ENCODE data around the gene CHRDL2.
"Not testable (repeated sequence)": the region's sequence is repeated elsewhere in the genome, so short reads cannot be mapped to it uniquely, and the experiment has no call there.

The CHRDL2 gene, protein sequence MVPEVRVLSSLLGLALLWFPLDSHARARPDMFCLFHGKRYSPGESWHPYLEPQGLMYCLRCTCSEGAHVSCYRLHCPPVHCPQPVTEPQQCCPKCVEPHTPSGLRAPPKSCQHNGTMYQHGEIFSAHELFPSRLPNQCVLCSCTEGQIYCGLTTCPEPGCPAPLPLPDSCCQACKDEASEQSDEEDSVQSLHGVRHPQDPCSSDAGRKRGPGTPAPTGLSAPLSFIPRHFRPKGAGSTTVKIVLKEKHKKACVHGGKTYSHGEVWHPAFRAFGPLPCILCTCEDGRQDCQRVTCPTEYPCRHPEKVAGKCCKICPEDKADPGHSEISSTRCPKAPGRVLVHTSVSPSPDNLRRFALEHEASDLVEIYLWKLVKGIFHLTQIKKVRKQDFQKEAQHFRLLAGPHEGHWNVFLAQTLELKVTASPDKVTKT

DNA sequence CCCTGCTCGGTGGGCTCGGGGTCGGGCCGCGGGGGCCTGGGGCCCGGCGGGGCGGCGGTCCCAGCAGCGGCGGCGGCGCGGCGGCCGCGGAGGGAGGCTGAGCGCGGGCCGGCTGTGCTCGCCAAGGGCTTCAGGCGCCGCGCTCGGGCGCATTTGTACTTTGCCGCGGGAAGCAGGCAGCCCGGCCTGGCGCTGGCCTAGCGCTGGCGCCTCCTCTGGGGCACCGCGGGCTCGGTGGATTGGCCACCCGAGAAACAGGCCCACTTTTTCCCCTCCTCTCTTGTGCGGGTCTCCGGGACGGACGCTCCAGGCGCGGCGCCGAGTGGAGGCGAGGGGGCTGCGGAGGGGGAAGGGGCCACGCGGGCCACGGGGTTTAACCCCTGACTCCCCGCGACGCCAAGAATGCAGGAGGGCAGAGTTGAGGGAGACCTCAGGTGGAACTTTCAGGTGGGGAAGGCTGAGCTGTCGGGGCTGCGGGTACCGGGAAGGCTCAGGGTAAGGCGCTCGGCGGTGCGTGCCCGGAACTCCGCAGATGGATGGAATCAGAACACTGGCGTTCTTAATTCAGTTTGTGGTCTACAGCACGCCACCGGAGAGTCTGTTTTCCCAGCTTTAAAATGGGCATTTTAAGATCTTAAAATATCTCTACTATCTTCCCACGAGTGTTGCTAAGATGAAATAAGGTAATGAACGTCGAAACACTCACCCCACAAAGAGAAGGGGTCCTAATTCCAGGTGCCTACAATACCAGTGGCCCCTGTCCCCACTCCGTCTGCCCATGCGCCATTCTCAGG is at the start of gene CHRDL2:
TSS of gene CHRDL2 (minus strand) at position 126 of the 794 bp plus-strand sequence. CDS start 538 bp downstream, outside the sequence.
- no peak for DNase-seq

DNA sequence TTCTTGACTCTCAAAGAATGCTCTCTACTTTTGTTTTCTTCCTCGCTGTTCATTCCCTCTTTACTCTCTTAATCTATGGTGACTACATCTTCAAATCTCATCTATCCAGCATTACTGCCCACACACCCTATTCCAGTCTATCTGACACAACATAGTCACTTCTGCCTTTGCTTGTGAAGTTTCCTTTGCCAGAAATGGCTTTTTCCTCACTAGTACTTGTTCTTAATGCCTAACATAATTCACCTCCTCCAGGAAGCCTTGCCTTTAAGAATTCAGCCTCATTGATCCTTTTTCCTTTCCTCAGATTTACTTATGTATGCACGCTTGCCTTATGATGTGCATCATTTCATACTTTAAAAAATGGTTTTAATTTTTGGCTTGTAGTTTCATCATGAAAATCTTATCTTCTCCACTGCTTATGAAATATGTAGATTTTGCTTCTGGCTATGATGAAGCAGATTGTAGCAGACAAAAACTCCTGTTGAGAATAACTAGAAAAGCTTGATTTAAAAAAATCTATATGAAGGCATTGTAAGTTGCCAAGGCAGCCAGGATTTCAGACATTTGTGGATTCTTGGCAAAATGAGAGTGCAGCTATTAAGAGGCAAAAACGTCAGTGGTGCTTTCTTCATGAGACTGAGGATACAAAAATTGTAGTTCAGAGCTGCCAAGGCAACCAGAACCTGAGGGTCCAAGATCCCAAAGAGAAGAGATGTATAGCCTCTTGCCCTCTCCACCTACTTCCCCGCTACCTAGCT is 49.2 kb upstream of the CHRDL2 start:
- DNase-seq, result no peak

DNA sequence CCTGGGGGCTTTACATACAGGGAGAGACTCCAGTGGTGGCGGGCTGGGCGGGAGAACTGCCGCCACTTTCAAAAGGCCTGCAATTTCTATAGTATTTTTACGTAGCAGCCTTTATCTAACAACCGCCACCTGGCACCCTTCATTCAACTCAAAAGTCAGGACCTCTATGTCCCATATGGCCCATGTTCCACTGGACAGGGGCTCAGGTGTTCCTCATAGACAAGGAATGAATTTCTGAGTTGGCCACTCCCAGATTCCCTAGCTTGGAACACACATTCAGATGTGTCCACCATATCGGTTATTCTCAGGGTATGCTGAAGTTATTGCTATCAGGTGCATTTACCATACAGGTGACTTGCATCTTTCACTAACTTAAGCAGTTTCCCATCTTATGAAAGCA is 47.4 kb upstream of the CHRDL2 start:
- no peak for DNase-seq

DNA sequence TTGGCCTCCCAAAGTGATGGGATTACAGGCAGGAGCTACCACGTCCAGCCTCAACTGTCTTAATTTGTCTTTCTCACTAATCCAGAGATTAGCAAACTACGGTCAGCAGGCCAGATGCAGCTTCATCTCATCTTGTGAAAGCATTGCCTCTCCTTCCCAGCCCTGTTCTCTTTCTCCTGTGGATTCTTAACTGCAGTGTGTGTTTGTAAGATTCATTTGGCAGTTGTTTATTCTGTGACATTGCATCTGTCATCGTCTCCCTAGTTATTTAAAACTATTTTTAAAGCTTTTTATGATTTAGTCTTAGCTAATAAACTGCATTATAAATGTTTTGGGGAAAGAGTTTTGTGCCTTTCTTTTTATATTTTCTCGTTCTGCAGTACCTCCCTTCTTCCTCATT is 46.7 kb upstream of the CHRDL2 start:
- no peak for DNase-seq

DNA sequence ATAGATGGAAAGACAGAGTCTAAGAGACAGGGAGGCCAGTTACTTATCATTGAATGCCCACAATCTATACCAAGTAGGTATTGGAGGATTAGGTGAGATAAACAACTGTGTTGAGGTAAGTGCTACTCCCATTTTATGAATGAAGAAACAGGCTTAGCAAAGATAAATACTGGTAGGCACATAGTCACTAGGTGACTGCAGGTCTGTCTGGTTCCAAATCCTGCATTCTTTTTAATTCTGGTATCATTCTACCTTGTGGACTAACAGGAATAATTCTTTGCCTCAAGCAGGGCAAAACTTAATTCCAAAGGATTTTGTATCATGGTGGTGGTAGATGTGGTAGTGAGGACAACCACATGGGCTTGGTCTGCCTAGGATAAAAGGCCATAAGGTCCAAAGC is 45.8 kb upstream of the CHRDL2 start:
- DNase-seq, result no peak

DNA sequence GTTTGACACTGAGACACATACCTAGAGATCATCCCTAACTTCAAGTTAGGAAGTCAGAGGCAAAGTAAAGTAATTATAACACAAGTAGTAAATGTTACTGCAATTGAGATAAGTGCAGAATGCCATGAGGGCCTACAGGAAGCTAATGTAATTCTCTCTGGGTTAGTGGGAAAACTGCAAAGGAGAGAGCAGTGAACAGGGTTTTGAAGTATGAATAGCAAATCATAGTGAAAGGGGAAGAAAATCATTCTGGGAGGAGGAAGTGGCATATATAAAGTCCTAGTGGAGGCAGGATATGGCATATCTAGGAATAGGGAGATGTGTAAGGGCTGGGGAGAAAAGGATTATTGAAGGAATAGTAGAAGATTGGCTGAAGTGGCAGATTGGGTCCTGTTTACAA is 45.3 kb upstream of the CHRDL2 start:
- DNase-seq, result no peak

DNA sequence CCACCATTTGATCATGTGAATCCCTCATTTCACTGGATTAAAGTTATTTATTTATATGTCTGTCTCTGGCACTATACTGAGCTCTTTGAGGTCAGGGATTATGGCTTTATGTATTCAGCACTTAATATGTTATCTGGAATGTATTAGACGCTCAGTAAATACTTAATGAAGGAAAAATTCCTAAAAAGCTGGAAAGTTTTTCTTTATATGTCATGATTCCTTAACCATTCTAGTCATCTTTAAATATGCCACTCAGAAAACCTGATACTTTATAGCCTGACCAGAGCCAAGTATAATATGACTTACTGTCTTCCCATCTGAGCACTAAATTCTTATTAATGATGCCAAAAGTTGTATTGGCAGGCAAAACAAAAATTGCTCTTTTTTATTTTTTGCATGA is 44.5 kb upstream of the CHRDL2 start:
- DNase-seq, result no peak

DNA sequence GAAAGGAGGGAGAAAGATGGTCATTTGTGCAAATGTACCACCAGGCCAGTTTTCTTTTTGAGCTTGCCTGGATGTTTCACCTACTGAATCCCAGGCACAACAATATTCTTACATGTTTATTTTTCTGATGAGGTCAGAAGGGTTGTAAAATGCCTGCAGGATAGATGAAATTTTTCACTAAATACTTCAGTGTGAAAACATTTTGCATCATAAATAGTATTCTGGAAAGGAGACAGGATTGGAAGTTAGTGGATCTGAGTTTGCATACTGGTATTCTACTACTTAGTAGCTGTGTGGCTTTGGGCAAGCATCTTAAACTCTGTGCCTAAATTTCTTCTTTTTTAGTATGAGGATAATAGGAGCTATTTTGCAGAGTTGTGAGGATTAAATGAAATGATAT is 42.2 kb upstream of the CHRDL2 start:
- no peak for DNase-seq

DNA sequence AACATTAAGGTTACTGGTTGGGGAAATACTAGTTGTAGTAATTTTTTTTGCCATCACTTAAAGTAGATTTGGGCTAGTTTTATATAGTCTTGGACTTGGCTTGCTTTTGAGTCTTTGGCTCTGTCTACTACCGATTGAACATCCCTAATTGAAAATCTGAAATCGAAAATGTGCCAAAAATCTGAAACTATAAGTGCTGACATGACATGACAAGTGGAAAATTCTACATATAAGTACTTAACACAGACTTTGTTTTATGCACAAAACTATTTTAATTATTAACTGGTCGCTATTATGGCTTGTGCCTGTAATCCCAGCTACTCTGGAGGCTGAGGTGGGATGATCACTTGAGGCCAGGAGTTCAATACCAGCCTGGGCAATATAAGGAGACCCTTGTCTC is 39.9 kb upstream of the CHRDL2 start:
- no peak for DNase-seq

DNA sequence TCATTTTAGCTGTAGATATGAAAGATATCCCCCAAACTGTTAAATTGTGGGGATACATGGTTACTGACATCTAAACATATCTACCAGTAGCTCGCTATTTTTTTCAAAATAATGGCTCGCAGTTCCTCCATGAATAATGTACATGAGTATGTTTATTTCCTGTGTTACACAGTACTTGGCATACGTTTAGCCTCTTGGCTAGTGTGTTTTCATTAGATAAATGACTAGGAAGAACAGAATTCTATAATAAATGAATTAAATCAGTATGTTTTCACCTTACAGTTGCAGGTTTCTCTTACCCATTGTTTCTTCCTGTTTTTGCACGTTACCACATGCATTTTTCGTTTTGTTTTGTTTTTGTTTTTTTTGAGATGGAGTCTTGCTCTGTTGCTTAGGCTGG is 39.2 kb upstream of the CHRDL2 start:
- no peak for DNase-seq

DNA sequence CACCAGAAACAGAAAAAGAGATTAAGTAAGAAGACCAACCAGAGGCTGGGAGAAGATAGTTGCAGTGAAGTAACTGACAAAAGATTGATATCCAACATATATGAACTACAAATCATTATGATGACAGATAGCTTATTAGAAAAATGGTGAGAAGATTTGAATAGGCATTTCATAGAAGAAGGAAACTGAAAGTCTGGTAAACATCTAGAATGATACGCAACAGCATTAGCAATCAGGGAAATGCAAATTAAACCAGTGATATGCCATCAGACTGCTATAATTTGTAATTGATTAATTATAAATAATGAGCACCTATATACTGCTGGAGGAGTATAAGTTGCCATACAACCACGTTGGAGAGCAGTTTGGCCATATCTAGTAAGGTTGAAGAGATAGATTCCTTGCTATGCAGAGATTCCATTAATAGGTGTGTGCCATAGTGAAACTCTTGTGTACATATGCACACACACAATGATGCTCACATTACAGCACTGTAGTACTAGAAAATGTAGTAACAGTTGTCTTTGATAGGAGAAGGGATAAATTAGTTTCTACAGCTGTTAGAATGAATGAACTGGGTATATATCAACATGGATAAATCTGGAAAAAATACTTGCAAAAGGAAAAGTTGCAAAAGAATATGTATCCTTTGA is 38.0 kb upstream of the CHRDL2 start:
- no peak for DNase-seq

DNA sequence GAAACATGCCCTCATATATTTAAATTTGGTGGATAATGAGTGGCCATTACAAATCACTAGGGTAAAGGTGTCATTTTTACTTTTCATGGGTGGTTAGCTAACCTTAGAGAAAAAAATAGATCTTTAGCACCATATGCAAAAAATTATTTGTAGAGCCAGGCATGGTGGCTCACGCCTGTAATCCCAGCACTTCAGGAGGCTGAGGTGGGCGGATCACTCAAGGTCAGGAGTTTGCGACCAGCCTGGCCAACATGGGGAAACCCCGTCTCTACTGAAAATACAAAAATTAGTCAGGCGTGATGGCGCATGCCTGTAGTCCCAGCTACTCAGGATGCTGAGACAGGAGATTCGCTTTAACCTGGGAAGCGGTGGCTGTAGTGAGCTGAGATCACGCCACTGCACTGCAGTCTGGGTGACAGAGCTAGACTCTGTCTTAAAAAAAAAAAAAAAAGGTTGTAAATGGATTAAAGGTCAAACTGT is 37.0 kb upstream of the CHRDL2 start:
- DNase-seq, result not testable (repeated sequence)

DNA sequence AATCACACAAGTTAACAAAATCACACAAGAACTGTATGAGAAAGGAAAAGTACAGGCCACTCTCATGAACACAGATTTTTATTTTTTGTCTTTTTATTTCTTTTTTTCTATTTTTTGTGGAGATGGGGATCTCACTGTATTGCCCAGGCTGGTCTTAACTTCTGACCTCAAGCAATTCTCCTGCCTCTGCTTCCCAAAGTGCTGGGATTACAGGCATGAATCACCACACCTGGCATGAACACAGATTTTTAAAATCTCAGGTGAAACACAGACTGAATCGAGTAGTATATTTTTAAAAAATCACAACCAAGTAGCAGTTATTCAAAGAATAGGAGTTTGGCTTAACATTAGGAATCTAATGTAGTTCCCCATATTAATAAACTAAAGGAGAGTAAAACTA is 35.7 kb upstream of the CHRDL2 start:
- no peak for DNase-seq

DNA sequence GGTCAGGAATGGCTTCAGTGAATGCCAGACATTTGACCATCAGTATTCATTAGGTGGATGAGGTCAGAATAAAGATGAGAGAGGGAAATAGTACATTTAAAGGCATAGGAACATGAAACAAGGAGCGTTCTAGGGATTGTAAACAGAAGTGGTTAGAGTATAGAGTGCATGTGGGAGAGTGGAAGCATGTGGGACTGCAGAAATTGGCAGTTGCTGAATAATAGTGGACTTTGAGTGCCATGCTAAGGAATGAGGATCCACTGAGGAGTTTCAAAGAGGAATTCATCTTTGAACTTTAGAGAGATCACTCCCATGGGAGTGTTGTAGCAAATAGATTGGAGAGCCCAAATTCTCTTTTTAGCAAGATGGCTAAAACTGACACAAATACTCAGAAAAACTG is 25.3 kb upstream of the CHRDL2 start:
- no peak for DNase-seq

DNA sequence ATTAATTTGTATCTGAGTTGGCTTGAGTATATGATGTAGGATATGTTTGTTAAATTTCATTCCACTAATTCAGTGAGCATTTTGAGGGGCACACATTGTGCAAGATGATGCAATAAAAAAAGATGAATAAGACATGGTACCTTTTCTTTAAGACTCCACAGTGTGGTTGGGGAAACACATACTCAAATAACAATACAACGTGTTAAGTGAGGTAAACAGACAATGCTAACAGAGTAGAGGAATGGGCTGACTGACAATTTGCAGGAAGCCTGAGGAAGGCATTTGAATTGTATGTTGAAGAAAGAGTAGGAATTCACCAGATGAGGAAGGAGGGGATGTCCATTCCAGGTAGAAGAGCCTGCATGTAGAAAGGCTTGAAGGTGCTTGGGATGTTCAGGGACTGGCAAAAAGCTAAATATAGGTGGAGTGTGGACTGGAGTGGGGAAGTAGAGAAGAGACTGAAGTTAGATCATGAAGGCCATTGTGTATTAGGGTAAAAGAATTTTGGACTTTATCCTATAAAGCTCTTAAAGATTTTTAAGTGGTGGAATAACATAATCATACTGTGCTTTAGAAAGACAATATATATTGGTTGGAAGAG is 24.3 kb upstream of the CHRDL2 start:
- no peak for DNase-seq

DNA sequence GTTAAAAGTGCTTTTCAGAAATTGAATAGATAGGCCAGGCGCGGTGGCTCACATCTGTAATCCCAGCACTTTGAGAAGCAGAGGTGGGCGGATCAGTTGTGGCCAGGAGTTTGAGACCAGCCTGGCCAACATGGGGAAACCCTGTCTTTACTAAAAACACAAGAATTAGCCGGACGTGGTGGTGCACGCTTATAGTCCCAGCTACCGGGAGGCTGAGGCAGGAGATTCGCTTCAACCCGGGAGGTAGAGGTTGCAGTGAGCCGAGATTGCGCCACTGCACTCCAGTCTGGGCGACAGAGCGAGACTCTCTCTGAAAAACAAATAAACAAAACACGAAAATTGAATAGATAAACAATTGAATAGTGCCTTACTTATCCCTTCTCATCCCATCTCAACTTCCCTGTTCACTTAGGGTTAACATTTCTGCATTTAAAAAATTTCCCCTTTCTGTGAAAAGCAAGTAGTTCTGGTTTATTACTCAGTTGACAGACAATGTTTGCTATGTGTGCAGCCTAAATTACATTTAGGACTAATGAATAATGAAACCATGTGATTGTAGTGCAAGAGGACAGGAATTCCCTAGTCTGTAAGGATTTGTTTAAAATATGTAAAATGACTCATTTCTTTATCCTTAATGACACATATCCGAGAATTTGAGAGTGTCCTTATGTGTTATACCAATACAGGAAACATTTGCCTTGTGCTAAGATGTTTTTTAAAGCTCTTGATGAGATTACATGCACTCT is 23.5 kb upstream of the CHRDL2 start:
- DNase-seq, result no peak

DNA sequence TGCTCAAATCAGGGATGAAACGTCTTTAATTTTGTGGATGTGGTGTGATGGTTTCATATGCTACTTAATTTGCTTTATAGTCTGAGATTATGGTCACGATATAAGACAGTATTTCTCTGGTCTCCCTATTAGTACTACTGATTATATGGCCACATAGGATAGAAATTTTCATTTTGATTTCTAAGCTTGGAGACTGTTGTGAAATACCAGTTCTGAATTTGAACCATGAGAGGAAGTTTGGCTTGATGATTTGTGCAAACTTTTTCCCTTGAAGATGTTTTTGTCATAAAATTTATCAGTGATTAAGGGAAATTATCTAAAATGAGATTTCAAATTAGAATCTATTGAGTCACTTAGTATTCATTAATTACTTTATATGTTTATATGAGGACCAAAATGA is 20.1 kb upstream of the CHRDL2 start:
- DNase-seq, result no peak

DNA sequence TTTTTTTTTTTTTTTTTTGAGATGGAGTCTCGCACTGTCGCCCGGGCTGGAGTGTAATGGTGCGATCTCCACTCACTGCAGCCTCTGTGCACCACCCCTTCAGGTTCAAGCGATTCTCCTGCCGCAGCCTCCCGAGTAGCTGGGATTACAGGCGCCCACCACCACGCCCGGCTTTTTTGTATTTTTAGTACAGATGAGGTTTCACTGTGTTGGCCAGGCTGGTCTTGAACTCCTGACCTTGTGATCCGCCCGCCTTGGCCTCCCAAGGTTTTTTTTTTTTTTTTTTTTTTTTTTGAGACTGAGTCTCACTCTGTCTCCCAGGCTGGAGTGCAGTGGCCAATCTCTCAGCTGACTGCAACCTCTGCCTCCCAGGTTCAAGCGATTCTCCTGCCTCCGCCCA is 19.4 kb upstream of the CHRDL2 start:
- DNase-seq, result not testable (repeated sequence)

DNA sequence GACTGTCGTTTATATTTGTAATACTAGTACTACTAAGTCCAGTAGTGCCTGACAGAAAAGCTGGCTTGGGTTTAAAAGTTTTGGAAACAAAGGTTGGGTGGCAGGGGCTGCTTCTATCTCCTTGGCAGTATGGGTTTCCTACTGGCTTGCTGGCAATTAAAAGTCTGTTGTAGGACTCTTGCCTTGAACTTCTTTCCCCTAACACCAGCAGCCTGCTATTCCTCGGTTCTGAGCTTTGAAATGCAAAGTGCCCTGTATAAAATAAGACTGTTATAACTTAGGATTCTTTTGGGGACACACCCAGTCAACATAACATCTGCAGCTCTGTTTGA is 18.7 kb upstream of the CHRDL2 start:
- DNase-seq, result no peak

DNA sequence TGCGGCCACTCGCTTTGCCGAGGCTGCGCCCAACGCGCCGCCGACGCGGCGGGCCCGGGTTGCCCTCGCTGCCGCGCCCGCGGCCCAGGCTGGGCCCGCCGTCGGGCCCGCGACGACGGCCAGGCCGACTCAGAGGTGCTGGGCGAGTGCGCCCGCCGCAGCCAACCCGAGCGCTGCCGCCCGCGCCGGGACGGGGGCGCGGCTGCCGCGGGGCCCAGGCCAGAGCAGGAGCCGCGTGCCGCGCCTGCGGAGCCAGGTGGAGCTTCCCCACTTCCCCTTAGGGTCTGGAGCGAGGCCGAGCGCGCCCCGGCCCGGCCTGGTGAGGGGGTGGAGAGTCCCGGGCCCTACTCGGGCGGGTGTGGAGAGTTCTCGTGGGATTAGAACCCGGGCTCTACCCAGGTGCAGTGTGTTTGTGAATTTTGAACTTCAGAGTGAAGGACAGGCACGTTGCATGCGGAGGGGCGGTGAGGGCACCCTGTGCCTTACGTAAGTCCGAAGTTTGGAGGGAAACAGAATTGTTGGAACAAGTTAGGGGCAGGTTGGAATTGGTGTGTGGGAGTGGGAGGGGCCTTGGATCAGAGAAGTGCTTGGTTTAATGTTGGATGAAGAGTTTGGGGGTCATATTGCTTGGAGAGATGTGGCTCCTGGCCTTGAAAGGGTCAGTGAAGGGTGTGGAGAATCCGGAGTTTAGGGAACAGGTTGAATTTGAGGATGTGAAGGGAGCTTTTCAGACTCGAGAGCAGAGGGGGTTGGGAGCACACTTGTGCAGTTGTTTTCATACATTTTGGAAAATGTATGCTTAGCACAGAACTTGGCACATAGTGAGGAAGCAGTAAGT is 18.1 kb upstream of the CHRDL2 start:
- DNase-seq, result peak in 5 of 6 experiments; percentile 20 to 63 (median 48)
